ENCODE results near the gene PIAS4. TPM values are rescaled to one million over a fixed set of nuclear protein-coding genes. Genes with fewer than 3 reads are reported as not detected.

Gene PIAS4
- total RNA-seq, 2 experiments from 2014 or later, result 23.0 to 37.3 TPM

DNA sequence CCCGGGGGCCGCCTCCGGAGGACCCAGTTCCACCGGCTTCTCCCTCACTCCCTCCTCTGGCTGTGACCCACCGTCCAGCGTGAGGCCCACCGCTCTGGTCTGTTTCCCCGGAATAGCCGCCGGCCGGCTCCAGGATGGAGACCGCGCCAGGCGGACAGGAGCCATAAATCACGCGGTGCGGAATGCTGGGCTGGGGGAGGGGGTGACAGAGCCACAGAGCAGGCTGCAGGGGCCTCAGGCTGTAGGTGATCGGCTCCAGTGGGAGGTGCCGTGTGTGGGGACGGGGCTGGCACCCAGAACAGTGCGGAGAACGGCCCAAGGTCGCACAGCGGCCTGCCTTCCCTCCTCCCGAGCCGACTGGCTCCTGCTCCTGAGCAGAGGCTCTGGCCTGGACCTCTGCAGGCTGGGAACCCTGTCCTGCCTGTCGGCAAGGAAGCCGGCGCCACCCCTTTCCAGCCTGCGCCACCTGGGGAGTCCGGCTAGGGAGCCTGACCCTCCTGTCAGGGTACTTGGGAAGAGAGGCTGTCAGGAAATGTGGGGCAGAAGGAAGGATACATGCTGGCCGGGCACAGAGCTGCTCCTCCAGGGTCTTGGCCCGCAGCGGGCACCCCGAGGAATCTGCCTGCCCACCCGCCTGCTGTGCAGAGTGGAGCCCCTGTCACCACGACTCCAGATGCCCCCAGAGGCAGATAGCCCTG lies 8.3 kb downstream of the PIAS4 start:
- Mint-ChIP-seq H3K4me1 (peaks cover 8% of the 10 kb centered on the region), H3K36me3 (ENCODE audit: low read depth) (peaks cover 2% of the 10 kb centered on the region), H3K27ac (no peak overlapping the region), H3K9me3 (ENCODE audit: low read depth) (no peaks in the 10 kb centered on the region), H3K4me3 (no peak overlapping the region), H3K27me3 (no peaks in the 10 kb centered on the region)
- intact Hi-C loops (cut with DNase I, micrococcal nuclease), result no loop called here
- ATAC-seq (no peak), DNase-seq (no peak)
- ChIA-PET CTCF (no interaction called here), POLR2A (no interaction called here)

DNA sequence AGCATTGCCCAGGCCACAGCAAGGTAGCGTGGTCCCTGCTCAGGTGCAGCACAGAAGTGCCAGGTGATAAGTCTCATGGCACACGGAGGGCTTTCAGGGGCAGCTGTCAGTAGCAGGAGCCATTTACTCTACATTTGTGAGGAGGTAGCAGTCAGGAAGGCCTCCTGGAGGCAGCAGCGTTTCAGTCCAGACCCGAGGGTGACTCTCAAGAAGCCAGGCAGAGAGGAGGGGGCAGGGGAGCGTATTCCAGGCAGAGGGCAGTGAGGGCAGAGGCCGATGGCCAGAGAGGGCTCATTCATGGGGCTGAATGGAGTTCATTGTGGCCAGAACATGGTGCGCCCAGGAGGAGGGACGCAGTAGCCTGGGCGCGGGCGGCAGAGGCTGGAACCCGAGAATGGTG lies 8.9 kb downstream of the PIAS4 start:
- H3K4me1 Mint-ChIP-seq, result peaks cover 4% of the 10 kb centered on the region
- ATAC-seq, result no peak
- H3K27ac Mint-ChIP-seq, result no peak overlapping the region
- POLR2A ChIA-PET, result no interaction called here
- intact Hi-C loops (cut with DNase I, micrococcal nuclease), result no loop called here
- CTCF ChIA-PET, result no interaction called here
- H3K4me3 Mint-ChIP-seq, result no peak overlapping the region
- peaks cover 2% of the 10 kb centered on the region for H3K36me3 Mint-ChIP-seq (ENCODE audit: low read depth)
- H3K9me3 Mint-ChIP-seq (ENCODE audit: low read depth), result no peaks in the 10 kb centered on the region
- no peak for DNase-seq
- no peaks in the 10 kb centered on the region for H3K27me3 Mint-ChIP-seq

DNA sequence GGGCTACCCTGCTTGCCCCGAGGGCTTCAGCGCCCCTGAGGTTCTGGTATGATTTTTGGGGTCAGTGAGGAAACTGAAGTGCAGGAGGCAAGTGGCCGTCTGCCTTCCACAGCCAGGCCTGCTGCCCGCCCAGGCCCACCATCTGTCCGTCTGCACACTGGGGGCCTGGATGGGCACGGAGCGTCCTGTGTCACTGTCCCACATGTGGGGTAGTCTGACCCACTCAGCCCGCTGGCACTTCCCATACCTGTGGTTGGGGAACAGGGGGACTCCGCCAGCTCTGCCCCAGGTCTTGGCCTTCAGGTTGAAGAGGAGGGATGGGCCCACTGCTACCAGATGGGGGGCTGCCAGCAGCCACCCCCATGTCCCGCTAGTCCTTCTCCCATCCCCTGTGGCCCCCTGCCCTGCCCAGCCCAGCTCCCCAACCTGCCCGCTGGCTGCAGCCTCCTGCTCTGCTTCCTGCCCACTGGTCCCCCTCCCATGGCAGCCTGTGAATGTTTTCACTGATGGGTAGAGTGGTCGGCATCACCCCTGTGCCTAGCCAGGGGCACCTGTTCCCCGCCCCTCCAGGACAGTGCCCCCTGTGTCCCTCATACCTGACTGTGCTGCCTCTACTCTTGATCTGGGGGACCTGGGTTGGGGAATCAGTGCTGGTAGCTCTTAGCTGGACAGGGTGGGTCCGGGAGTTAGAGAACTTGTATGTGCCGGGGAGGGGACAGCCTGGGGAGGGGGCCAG lies 9.5 kb downstream of the PIAS4 start:
- CTCF ChIA-PET, result interaction anchor here (0.8 kb wide), 1 partner anchor 10 kb away, joined by 3 read pairs; the partner anchor contains the start of gene PIAS4
- Mint-ChIP-seq H3K27ac (no peak overlapping the region), H3K4me1 (peaks cover 4% of the 10 kb centered on the region), H3K9me3 (ENCODE audit: low read depth) (no peaks in the 10 kb centered on the region), H3K4me3 (no peak overlapping the region), H3K36me3 (ENCODE audit: low read depth) (peaks cover 4% of the 10 kb centered on the region), H3K27me3 (no peaks in the 10 kb centered on the region)
- ATAC-seq (no peak), DNase-seq (no peak)
- POLR2A ChIA-PET, result interaction anchor here (0.7 kb wide), 1 partner anchor 42 kb away, joined by 3 read pairs; no protein-coding TSS in a partner anchor
- intact Hi-C loops (cut with DNase I, micrococcal nuclease), result no loop called here

DNA sequence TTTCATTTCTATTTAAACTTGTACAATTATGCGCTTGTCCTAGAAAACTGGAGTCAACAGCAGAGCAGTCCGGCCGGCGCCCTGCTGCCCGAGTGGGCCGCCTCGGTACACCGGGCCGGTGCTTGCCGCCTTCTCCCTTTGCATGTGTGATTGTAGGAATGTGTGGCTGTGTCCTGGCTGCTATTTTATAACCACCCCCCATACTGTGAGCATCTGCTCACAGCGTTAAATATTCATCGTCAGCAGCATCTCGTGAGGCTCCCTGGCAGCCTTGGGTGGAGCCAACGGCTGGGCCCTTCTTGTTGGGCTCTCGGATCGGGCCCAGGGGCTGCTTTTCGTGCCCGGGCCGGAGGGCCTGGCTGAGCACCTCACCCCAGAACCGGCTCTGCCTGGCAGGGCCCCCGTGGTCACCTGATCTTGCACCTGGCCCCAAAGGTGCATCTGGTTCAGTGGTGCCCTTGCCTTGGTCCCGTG lies 10.6 kb downstream of the PIAS4 start:
- ATAC-seq (no peak), DNase-seq (no peak)
- intact Hi-C loops (cut with DNase I, micrococcal nuclease), result no loop called here
- Mint-ChIP-seq H3K4me1 (peaks cover 4% of the 10 kb centered on the region), H3K9me3 (ENCODE audit: low read depth) (no peaks in the 10 kb centered on the region), H3K27me3 (no peaks in the 10 kb centered on the region), H3K36me3 (ENCODE audit: low read depth) (peaks cover 3% of the 10 kb centered on the region), H3K4me3 (no peak overlapping the region), H3K27ac (no peak overlapping the region)
- POLR2A ChIA-PET, result no interaction called here
- CTCF ChIA-PET, result interaction anchor here (0.8 kb wide), 1 partner anchor 11 kb away, joined by 3 read pairs; the partner anchor contains the start of gene PIAS4

DNA sequence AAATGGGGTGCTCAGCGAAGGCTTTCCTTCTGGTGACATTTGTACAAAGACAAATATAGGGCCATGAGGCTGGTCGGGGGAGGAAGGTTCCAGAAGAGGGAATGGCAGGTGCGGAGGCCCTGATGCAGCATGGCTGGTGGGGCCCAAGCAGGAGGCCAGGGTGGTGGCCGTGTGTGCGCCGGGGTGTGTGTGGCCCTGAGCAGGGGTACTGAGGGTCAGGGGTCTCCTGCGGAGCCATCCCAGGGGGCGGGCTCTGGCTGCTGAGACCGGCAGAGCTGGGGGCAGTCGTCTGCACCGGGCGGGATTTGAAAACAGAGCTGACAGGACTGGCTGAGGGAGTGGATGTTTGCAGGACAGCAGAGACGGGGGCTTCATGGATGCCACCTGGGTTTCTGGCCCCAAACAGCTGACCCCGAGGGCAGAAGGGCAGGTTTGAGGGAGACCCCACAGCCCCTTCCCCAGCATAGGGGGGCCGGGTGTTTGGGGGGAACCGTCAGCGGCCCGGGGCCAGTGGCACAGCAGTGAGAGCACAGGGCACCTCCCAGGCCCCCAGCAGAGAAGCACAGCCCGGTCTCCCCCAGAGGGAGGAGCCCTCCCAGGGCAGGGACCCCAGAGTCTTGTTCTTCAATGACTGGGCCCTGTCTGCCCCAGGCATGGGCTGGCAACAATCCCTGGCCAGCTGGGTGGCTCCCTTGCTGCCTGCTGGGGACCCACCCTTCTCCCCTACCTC lies 11.4 kb downstream of the PIAS4 start:
- no peak for ATAC-seq
- ChIA-PET POLR2A (no interaction called here), CTCF (no interaction called here)
- H3K27me3 Mint-ChIP-seq, result no peaks in the 10 kb centered on the region
- intact Hi-C loops (cut with DNase I, micrococcal nuclease), result no loop called here
- no peak for DNase-seq
- no peak overlapping the region for H3K27ac Mint-ChIP-seq
- H3K4me3 Mint-ChIP-seq, result no peak overlapping the region
- no peaks in the 10 kb centered on the region for H3K9me3 Mint-ChIP-seq (ENCODE audit: low read depth)
- peaks cover 3% of the 10 kb centered on the region for H3K36me3 Mint-ChIP-seq (ENCODE audit: low read depth)
- peaks cover 4% of the 10 kb centered on the region for H3K4me1 Mint-ChIP-seq

DNA sequence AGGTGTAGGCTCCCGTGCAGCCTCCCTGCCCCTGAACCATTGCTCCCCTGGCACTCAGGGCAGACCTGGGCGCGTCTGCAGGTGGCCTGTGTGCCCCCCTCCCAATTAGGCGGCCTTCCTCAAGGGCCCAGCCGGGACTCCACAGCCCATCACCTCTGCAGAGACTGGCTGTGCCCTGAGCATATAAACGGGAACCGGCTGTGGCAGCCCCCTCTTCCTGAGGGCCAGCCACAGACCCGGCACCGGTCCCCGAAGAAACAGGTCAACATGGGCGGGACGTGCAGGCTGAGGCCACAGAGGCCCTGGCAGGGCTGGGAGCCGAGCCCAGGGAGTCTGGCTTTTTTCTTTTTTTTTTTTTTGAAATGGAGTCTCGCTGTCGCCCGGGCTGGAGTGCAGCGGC lies 12.0 kb downstream of the PIAS4 start:
- POLR2A ChIA-PET, result no interaction called here
- Mint-ChIP-seq H3K27me3 (no peaks in the 10 kb centered on the region), H3K27ac (no peak overlapping the region), H3K9me3 (ENCODE audit: low read depth) (no peaks in the 10 kb centered on the region), H3K4me1 (peaks cover 3% of the 10 kb centered on the region), H3K4me3 (no peak overlapping the region), H3K36me3 (ENCODE audit: low read depth) (peaks cover 3% of the 10 kb centered on the region)
- intact Hi-C loops (cut with DNase I, micrococcal nuclease), result no loop called here
- DNase-seq, result no peak
- no peak for ATAC-seq
- CTCF ChIA-PET, result no interaction called here

DNA sequence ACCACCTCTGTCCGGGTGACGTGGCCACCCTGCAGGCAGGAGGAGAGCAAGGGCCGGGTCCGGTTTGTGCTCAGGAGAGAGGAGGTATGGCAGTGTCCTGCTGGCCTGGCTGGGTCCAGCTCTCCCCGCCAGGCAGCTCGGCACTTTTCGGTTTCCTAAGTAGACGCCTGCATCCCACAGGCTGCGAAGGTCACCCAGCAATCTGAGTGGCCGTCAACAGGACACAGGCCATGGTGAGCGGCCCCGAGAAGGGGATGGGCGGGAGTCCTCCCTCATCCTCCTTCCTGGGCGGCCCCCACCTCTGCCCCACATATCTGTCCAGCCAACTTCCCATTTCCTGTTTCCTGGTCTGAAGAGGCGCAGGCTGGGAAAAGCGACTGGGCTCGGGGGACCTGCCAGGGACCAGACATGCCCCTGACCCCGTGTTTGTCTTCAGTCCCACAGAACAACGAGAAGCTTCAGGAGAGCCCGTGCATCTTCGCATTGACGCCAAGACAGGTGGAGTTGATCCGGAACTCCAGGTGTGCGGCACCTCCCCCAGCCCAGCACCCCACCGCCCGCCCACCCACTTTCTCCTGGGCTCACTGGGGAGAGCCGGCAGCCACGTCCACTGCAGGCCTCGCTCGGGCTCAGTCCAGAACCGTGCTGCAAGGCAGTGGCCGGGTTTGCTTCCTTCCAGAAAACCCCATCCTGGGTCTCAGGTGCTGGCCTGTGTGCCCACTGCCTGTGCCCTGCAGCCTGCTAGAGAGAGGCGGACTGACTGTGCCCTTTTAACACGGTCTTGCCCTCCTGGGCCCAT lies 16.3 kb downstream of the PIAS4 start:
- Mint-ChIP-seq H3K4me3 (no peak overlapping the region), H3K9me3 (ENCODE audit: low read depth) (no peaks in the 10 kb centered on the region), H3K4me1 (no peaks in the 10 kb centered on the region), H3K36me3 (ENCODE audit: low read depth) (peaks cover 12% of the 10 kb centered on the region), H3K27me3 (no peaks in the 10 kb centered on the region), H3K27ac (no peak overlapping the region)
- no peak for ATAC-seq
- DNase-seq, result no peak
- POLR2A ChIA-PET, result no interaction called here
- CTCF ChIA-PET, result no interaction called here
- intact Hi-C loops (cut with DNase I, micrococcal nuclease), result no loop called here

DNA sequence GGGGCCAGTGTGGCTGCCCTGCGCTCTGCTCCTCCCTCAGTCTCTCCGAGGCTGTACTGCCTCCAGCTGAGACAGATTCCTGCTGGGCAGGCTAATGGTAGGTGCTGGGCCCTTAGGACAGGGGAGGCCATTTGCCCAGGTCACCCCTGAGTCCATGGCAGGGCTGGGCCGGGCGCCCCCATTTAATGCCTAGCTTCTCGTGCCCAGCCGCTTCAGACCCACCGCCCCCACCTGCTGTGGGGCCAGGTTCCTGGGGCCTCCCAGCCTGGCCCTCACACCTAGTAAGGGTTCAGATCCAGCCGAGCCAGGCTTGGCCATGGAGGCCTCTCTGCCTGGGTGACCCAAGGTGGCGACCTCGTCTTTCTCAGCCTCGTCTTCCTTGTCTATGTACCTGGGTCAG lies 17.8 kb downstream of the PIAS4 start:
- ChIA-PET CTCF (no interaction called here), POLR2A (no interaction called here)
- no peak overlapping the region for H3K27ac Mint-ChIP-seq

DNA sequence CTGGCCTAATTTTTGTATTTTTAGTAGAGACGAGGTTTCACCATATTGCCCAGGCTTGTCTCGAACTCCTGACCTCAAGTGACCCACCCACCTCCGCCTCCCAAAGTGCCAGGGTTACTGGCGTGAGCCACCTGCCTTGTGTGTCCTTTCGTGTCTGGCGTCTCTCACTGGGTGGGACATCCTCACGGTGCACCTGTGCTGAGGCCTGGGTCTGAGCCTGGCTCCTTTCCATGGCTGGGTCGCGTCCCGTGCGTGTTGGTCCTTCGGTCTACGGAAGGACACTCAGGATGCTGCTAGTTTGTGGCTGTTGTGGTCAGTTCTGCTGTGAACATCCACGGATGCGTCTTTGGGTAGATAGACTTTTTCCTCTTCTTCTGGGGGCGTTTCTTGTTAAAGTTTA lies 19.6 kb downstream of the PIAS4 start:
- H3K27ac Mint-ChIP-seq, result no peak overlapping the region
- no peak overlapping the region for H3K4me3 Mint-ChIP-seq
- H3K36me3 Mint-ChIP-seq (ENCODE audit: low read depth), result peaks cover 9% of the 10 kb centered on the region
- no peaks in the 10 kb centered on the region for H3K4me1 Mint-ChIP-seq
- ChIA-PET CTCF (no interaction called here), POLR2A (no interaction called here)
- no peaks in the 10 kb centered on the region for H3K9me3 Mint-ChIP-seq (ENCODE audit: low read depth)
- no peaks in the 10 kb centered on the region for H3K27me3 Mint-ChIP-seq
- intact Hi-C loops (cut with DNase I, micrococcal nuclease), result no loop called here
- no peak for DNase-seq
- ATAC-seq, result no peak

More for the DNA sequence above, 17.8 kb downstream of the PIAS4 start:
- Mint-ChIP-seq H3K27me3 (no peaks in the 10 kb centered on the region), H3K9me3 (ENCODE audit: low read depth) (no peaks in the 10 kb centered on the region), H3K36me3 (ENCODE audit: low read depth) (peaks cover 12% of the 10 kb centered on the region), H3K4me3 (no peak overlapping the region), H3K4me1 (no peaks in the 10 kb centered on the region)
- ATAC-seq (no peak), DNase-seq (no peak)
- intact Hi-C loops (cut with DNase I, micrococcal nuclease), result no loop called here

DNA sequence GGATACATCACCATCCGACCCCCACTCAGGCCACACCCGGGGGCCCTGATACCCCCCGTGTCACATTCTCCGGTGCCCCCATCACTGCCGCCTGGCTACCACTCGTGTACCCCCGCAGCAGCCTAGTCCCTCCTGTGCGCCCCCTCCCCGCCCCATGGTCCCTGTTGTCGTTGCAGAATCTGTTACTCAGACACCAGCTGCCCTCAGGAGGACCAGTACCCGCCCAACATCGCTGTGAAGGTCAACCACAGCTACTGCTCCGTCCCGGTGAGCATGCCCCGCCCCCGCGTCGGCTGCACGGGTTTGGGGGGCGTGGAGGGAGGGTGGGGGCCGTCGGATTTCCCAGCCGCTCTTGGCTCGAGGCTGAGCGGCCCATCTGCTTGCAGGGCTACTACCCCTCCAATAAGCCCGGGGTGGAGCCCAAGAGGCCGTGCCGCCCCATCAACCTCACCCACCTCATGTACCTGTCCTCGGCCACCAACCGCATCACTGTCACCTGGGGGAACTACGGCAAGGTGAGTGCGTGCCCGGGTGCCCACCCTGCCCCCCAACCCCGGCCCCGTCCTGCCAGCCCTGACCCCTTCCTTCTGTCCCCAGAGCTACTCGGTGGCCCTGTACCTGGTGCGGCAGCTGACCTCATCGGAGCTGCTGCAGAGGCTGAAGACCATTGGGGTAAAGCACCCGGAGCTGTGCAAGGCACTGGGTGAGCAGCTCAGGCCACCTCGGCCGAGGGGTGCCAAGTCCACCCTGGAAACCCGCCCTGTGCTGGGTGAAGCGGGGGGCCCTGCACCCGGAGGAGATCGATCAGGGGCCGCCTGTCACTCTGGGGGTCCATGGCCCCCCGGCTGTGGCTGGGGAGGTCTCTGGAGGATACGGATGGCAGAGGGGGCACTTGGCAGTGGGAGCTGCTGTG lies 21.1 kb downstream of the PIAS4 start:
- Mint-ChIP-seq H3K9me3 (ENCODE audit: low read depth) (no peaks in the 10 kb centered on the region), H3K4me3 (no peak overlapping the region), H3K27me3 (no peaks in the 10 kb centered on the region), H3K27ac (no peak overlapping the region), H3K36me3 (ENCODE audit: low read depth) (peaks cover 9% of the 10 kb centered on the region), H3K4me1 (no peaks in the 10 kb centered on the region)
- intact Hi-C loops (cut with DNase I, micrococcal nuclease), result no loop called here
- ChIA-PET CTCF (interaction anchor here (0.5 kb wide), 1 partner anchor 183 kb away, joined by 3 read pairs; no protein-coding TSS in a partner anchor), POLR2A (interaction anchor here (0.9 kb wide), 1 partner anchor 39 kb away, joined by 3 read pairs; no protein-coding TSS in a partner anchor)
- ATAC-seq, result no peak
- DNase-seq, result no peak
